Forelimb muscle (tissue), 1 donor: ENCODE results near the gene MTCL3. TPM values are rescaled to one million over a fixed set of nuclear protein-coding genes. Genes with fewer than 3 reads are reported as not detected.
"Not testable (repeated sequence)": the region's sequence is repeated elsewhere in the genome, so short reads cannot be mapped to it uniquely, and the experiment has no call there.

Experiments
- DNase-seq: peaks from one replicate; pipeline ENCODE4 v3.0.0-alpha.2; 2013; ENCODE audit warnings: low read depth
- polyA plus RNA-seq: library from polyadenylated mRNA; unstranded; fragments of 120-200 nt; gene quantifications from one replicate; pipeline ENCODE4 v1.2.1, GENCODE V29; 2013; ENCODE audit not compliant: insufficient read length

Gene MTCL3

GRCh38 chr6:127428562-127428961 is 90.6 kb downstream of the MTCL3 start:
- DNase-seq, result not testable (repeated sequence)

- no peak for DNase-seq
Measured at GRCh38 chr6:127423921-127424320, 95.2 kb downstream of the MTCL3 start.

Other genes starting within 250 kb of the MTCL3 start
- 58.7 TPM for gene ECHDC1, start 175.7 kb downstream of the MTCL3 start, polyA plus RNA-seq
- gene KIAA0408, start 59.9 kb downstream of the MTCL3 start, polyA plus RNA-seq, result 16.1 TPM
- 0.77 TPM for gene C6orf58, start 57.8 kb upstream of the MTCL3 start, polyA plus RNA-seq